ENCODE data around the gene TMEM203.
"Not testable (repeated sequence)": the region's sequence is repeated elsewhere in the genome, so short reads cannot be mapped to it uniquely, and the experiment has no call there.

The TMEM203 gene

GRCh38 chr9:137205126-137206069 lies at the start of gene TMEM203, which contains the start of gene NDOR1:
TMEM203 (minus strand) TSS chr9:137205648; CDS start chr9:137205414, 234 bp downstream.
NDOR1 (plus strand) TSS chr9:137205700; CDS start chr9:137205778, 78 bp downstream.
- peak; percentile 91 to 92 for DNase-seq (ENCODE audit: low read depth in 2 of 2)

- DNase-seq (ENCODE audit: low read depth in 2 of 2): peak; percentile 92 to 95
Observed at GRCh38 chr9:137254624-137255447, 49.4 kb upstream of the TMEM203 start, which contains the start of gene NELFB. NELFB (plus strand) TSS chr9:137255327.

GRCh38 chr9:137253717-137254623 lies 48.5 kb upstream of the TMEM203 start:
- DNase-seq (ENCODE audit: low read depth in 2 of 2): no peak

- DNase-seq (ENCODE audit: low read depth in 2 of 2): no peak
Observed at GRCh38 chr9:137252555-137253506, 47.4 kb upstream of the TMEM203 start.

GRCh38 chr9:137251490-137252268 lies 46.2 kb upstream of the TMEM203 start:
- no peak for DNase-seq (ENCODE audit: low read depth in 2 of 2)

GRCh38 chr9:137251194-137251461 lies 45.7 kb upstream of the TMEM203 start, which contains the start of gene STPG3:
STPG3 (plus strand) TSS chr9:137251286; CDS start chr9:137251287, 1 bp downstream.
- no peak for DNase-seq (ENCODE audit: low read depth in 2 of 2)

GRCh38 chr9:137250329-137251193 lies 45.1 kb upstream of the TMEM203 start:
- no peak for DNase-seq (ENCODE audit: low read depth in 2 of 2)

- no peak for DNase-seq (ENCODE audit: low read depth in 2 of 2)
Observed at GRCh38 chr9:137247916-137248175, 42.4 kb upstream of the TMEM203 start.

GRCh38 chr9:137247135-137247915 lies 41.9 kb upstream of the TMEM203 start:
- DNase-seq (ENCODE audit: low read depth in 2 of 2): no peak

- DNase-seq (ENCODE audit: low read depth in 2 of 2): no peak
Observed at GRCh38 chr9:137245450-137246421, 40.3 kb upstream of the TMEM203 start.

- no peak for DNase-seq (ENCODE audit: low read depth in 2 of 2)
Observed at GRCh38 chr9:137244486-137245449, 39.3 kb upstream of the TMEM203 start.

GRCh38 chr9:137243626-137244485 lies 38.4 kb upstream of the TMEM203 start:
- no peak for DNase-seq (ENCODE audit: low read depth in 2 of 2)

GRCh38 chr9:137243266-137243625 lies 37.8 kb upstream of the TMEM203 start:
- not testable (repeated sequence) for DNase-seq (ENCODE audit: low read depth in 2 of 2)
